Superior temporal gyrus (tissue), 1 donor: ENCODE data around the gene WDR26.
"Not testable (repeated sequence)": the region's sequence is repeated elsewhere in the genome, so short reads cannot be mapped to it uniquely, and the experiment has no call there.

Experiments
- DNase-seq: peaks from one replicate; pipeline ENCODE4 v3.0.0-alpha.2; 2016; ENCODE audit errors: extremely low spot score

The WDR26 gene

GRCh38 chr1:224352436-224353085 is 82.0 kb downstream of the WDR26 start:
- not testable (repeated sequence) for DNase-seq

- not testable (repeated sequence) for DNase-seq
Observed at GRCh38 chr1:224349716-224350115, 84.9 kb downstream of the WDR26 start.

- no peak for DNase-seq
Observed at GRCh38 chr1:224348137-224348536, 86.5 kb downstream of the WDR26 start.

- no peak for DNase-seq
Observed at GRCh38 chr1:224343679-224344078, 90.9 kb downstream of the WDR26 start.

GRCh38 chr1:224340453-224341384 is 93.9 kb downstream of the WDR26 start:
- DNase-seq: not testable (repeated sequence)

- DNase-seq: no peak
Observed at GRCh38 chr1:224339442-224340033, 95.1 kb downstream of the WDR26 start.

- no peak for DNase-seq
Observed at GRCh38 chr1:224338150-224338838, 96.3 kb downstream of the WDR26 start.
